ENCODE data around the gene TENT4A.

DNA sequence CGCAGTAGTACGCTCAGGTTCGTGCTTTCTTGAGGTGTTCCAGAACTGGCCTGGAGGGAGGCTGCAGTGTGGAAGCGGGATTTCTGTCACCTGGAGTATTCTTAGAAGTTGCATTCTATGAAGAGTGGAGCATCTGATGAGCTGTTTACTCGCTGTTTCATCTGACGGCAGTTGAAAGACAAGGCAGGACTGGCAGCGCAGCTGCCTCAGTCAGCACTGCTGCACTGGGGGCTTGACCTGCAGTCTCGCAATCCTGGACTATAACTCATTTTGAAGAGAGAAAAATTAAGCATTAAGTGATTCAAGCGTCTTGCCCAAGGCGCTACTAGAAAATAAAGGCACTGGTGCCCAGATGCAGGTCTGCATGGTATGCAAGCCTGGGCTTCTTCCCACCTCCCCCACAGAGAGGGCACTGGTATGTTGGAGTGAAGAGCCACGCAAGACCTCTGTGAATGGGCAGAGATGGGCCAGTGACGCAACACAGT, 10.6 kb downstream of the TENT4A start:
- TF ChIP-seq, protein P1, sequence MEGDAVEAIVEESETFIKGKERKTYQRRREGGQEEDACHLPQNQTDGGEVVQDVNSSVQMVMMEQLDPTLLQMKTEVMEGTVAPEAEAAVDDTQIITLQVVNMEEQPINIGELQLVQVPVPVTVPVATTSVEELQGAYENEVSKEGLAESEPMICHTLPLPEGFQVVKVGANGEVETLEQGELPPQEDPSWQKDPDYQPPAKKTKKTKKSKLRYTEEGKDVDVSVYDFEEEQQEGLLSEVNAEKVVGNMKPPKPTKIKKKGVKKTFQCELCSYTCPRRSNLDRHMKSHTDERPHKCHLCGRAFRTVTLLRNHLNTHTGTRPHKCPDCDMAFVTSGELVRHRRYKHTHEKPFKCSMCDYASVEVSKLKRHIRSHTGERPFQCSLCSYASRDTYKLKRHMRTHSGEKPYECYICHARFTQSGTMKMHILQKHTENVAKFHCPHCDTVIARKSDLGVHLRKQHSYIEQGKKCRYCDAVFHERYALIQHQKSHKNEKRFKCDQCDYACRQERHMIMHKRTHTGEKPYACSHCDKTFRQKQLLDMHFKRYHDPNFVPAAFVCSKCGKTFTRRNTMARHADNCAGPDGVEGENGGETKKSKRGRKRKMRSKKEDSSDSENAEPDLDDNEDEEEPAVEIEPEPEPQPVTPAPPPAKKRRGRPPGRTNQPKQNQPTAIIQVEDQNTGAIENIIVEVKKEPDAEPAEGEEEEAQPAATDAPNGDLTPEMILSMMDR (IDR thresholded peaks at IDR 0.05; ENCODE audit: low read depth, low read length): no peak
- TF ChIP-seq, protein P2, sequence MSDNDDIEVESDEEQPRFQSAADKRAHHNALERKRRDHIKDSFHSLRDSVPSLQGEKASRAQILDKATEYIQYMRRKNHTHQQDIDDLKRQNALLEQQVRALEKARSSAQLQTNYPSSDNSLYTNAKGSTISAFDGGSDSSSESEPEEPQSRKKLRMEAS (IDR thresholded peaks at IDR 0.05; ENCODE audit: low read depth, low read length): no peak

All from NB4 (cell line).